Left renal pelvis (tissue), 4 donors: ENCODE results near the gene ISY1. TPM values are rescaled to one million over a fixed set of nuclear protein-coding genes. Genes with fewer than 3 reads are reported as not detected.
"Not testable (repeated sequence)": the region's sequence is repeated elsewhere in the genome, so short reads cannot be mapped to it uniquely, and the experiment has no call there.

ENCODE experiments used
- DNase-seq, 4 donors: peaks; one replicate each; pipeline ENCODE4 v3.0.0-alpha.2; 2013; ENCODE audit warnings: low read depth in 4 of 4, low spot score in 3 of 4
- polyA plus RNA-seq, 4 donors: library from polyadenylated mRNA; unstranded; fragments of 120-200 nt; gene quantifications; one replicate each; pipeline ENCODE4 v1.2.1, GENCODE V29; 2013; ENCODE audit not compliant: insufficient read length in 4 of 4

The ISY1 gene
- polyA plus RNA-seq, 4 donors, result 46.5 to 59.7 (median 48.7) TPM

- no peak for DNase-seq
Observed at GRCh38 chr3:129173206-129173605, 12.3 kb upstream of the ISY1 start.

- no peak for DNase-seq
Observed at GRCh38 chr3:129166579-129167332, 5.9 kb upstream of the ISY1 start.

DNA sequence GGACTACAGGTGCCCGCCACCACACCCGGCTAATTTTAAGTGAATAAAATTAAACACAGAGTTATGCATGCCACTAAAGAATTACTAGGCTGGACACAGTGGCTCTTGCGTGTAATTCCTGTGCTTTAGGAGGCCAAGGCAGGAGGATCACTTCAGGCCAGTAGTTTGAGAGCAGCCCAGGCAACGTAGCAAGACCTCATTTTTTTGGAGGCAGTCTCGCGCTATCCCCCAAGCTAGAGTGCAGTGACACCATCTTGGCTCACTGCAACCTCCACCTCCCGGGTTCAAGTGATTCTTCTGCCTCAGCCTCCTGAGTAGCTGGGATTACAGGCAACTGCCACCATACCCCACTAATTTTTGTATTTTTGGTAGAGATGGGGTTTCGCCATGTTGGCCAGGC is 4.7 kb upstream of the ISY1 start:
- DNase-seq, result not testable (repeated sequence)

- no peak for DNase-seq
Observed at GRCh38 chr3:129164500-129164899, 3.6 kb upstream of the ISY1 start.

DNA sequence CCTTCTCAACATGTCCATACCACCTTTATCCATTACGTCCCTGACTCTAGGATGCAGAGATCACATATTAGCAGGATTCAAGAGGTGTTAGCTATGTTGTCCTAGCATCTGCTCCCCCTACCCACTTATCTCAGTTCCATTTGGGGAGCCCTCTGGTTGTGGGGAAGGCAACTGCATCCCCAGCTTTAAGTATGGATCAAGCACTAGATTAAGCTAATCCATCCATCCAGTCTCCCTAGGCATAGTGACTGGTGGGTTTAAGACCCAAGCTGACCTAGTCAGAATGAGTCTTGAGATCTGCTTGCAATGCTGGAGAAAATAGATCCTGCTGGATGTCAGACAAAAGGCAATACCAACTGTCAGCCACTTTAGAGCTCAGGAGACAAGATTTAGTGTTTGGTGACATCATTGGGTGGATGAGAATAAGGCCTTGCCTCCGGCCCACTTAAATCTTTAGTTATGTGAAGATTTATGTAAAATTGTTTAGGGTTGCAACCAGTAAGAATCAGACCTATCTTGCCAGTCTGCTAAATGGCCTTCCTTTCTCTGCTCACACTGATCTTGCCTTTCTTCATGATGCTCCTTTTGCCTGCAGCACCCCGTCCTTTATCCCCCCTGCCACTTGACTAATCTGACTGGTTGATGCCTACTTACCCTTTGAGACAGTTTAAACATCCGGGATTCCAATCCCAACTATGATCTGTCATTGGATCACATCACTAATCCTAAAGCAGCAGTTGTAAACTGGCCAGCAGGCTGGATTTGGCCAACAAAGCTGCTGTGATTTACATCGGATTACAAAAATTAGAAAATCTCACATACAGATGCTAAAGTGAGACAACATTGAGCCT is 2.1 kb upstream of the ISY1 start:
- no peak for DNase-seq

DNA sequence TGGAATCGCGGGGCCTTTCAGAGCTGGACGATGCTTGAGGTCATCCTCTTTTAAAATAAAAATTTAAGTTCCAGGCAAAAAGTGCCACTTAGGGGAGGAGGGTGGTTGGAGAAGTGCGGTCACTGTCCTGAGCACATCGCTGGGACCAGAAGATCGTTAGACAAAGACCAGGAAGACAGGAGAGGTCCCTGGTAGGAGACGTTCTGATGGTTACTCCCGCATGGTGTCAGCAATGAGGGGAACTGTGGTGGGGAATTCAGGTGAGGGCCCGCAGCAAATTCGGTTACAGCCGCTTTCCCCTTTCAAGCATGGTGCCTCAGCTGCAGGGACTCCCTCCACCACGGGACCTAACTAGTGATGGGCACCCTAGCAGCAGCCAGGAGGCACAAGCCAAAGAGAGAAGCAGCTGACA is 1.0 kb upstream of the ISY1 start:
- DNase-seq, result no peak

DNA sequence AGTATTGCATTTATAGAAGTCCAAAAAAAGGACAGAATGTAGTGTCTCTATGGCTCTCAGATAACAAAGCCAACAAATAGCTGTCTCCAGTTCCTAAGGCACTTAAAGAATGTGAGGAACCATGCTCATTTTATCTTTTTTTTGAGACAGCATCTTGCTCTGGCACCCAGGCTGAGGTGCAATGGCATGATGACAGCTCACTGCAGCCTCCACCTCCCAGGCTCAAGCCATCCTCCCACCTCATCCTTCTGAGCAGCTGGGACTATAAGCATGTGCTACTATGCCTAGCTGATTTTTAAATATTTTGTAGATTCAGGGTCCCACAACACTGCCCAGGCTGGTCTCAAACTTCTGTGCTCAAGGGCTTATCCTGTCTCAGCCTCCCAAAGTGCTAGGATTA is 16.1 kb downstream of the ISY1 start:
- no peak for DNase-seq

DNA sequence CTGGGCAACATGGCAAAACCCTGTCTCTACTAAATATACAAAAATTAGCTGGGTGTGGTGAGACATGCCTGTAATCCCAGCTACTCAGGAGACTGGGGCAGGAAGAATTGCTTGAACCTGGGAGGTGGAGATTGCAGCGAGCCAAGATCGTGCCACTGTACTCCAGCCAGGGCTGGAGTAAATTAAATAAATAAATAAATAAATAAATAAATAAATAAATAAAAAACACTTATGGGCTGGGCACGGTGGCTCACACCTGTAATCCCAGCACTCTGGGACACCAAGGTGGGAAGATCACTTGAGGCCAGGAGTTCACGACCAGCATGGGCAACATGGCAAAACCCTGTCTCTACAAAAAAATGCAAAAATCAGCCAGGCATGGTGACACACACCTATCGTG is 19.9 kb downstream of the ISY1 start:
- not testable (repeated sequence) for DNase-seq

DNA sequence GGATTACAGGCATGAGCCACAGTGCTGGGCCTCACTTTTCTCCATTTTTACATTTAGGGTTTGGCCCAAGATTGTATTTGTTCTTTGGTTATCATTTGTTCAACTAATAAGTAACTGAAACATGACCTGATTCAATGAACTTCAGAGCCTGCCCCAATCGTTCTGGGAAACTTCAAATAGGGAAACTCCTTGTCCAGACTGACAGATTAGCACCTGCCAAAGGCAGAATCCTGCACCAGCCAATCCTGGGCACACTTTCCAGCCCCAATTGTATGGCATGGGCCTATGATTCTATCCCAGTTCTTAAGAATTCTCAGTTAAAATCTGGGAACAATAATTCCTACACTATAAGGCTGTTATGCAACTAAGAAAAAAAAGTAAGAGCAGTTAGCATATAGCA is 21.0 kb downstream of the ISY1 start:
- no peak for DNase-seq

DNA sequence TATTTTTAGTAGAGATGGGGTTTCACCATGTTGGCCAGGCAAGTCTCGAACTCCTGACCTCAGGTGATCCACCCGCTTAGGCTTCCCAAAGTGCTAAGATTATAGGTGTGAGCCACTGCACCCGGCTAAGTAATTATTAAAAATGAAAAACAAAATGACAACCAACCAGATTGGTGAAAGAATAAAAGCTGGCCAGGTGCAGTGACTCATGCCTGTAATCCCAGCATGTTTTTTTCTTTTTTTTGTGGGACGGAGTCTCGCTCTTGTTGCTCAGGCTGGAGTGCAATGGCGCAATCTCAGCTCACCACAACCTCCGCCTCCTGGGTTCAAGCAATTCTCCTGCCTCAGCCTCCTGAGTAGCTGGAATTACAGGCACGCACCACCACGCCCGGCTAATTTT is 24.6 kb downstream of the ISY1 start:
- DNase-seq, result not testable (repeated sequence)

- no peak for DNase-seq
Observed at GRCh38 chr3:129132097-129132866, 28.6 kb downstream of the ISY1 start.

GRCh38 chr3:129131465-129132088 is 29.3 kb downstream of the ISY1 start:
- DNase-seq, result no peak

DNA sequence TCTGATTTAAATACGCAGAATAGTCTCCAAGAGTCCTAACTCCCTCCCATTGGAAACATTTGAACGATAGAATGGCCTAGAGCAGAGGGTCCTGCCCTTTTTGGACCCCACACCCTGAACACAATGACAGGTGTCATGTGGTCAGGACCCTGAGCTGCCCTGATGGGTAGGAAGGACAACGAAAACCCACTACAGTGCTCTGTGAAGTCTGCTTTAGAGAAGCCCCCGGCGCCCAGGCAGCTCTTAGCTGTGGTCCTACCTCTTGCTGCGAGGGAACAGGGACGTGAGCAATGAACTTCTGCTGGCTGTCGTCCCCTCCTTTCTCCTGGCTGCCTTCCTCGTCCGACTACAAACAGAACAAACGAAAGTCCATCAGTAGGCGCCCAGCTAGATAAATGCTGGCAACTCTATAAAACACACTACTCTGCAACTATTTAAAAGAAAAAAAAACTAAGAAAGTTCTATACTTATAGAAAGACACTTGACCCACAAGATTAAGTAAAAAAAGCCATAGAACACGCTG is 30.5 kb downstream of the ISY1 start:
- no peak for DNase-seq

DNA sequence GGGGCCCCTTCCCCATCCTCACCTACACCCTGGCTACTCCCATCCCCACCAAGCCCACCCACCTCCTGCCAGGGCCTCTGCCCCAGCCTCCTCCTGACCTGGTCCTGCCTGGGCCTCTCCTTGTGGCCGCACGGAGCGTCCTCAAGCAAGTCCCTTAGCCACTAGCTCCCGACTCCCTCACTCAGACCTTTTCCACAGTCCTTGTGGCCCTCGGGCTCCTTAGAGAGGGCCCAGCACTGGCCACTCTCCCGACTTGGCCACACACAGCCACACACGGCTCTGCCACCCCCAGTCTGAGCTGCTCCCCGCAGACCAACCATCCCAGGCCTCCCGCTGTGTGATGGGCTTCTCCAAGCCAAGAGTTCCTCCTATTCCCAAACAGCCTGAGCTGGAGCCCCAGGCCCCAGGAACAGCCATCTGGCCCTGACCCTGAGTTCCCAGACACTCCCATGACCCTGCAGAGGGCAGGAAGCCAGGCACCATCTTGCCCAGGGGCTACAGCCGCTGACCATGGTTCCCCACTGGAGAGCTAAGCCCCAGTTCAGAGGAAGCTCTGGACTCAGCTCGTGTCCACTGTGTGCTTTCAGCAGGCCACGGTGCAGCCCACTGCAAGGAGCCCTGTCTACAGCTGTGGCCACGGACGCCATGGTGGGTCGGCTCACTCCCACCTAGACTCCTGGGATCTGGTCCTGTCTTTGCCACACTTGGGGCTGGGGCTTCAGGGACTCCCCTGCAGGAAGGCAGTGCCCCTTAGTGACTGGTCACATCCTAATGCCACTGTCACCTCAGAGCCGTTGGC is 32.3 kb downstream of the ISY1 start:
- no peak for DNase-seq

- DNase-seq, result no peak
Observed at GRCh38 chr3:129126726-129127280, 34.1 kb downstream of the ISY1 start.

- DNase-seq, result no peak
Observed at GRCh38 chr3:129123314-129124060, 37.4 kb downstream of the ISY1 start.

GRCh38 chr3:129122412-129123011 is 38.4 kb downstream of the ISY1 start:
- DNase-seq, result no peak

DNA sequence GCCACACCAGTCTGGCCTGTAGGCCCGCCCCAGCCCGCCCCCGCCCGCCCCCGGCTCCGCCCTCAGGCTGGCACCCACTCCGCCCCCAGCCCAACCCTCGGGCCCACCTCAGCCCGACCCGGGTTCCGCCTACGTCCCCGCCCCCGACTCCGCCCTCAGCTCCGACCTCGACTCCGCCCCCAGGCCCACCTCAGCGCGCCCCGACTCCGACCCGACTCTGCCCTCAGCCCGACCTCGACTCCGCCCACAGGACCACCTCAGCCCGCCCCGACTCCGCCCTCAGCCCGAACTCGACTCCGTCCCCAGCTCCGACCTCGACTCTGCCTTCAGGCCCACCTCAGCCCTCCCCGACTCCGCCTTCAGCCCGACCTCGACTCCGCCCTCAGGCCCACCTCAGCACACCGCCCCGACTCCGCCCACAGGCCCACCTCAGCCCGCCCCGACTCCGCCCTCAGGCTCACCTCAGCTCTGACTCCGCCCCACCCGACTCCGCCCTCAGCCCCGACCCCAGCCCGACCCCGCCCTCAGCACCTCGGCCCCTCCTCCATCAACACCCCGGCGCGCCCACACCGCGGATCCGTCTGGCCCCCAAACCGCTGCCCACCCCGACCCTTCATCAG is 39.0 kb downstream of the ISY1 start, which contains the start of gene RAB43:
RAB43 (minus strand) TSS at position 13 of the 620 bp plus-strand sequence. CDS start 315 bp downstream, outside the sequence.
- DNase-seq, result peak; percentile 78 to 85 (median 82)
